ENCODE data around the gene TSPEAR. TPM values are rescaled to one million over a fixed set of nuclear protein-coding genes. Genes with fewer than 3 reads are reported as not detected.

TSPEAR gene
- total RNA-seq, 3 donors from 2014 or later (not counting 1 experiment from before 2014, with no cell fraction given), result not detected

GRCh38 chr21:44449473-44450363 is 261.7 kb downstream of the TSPEAR start:
- DNase-seq (peak in 1 of 2 donors; percentile 5), ATAC-seq (no peak)
- Histone ChIP-seq H3K9me3 (ENCODE audit: control insufficient read depth, insufficient read depth, low read length) (peaks cover 3% of the 10 kb centered on the region), H3K36me3 (ENCODE audit: control insufficient read depth, insufficient read depth, low read length) (no peaks in the 10 kb centered on the region), H3K27me3 (ENCODE audit: control insufficient read depth, insufficient read depth, low read length) (peaks cover 2% of the 10 kb centered on the region), H3K4me1 (ENCODE audit: control insufficient read depth, insufficient read depth, low read length) (peaks cover 3% of the 10 kb centered on the region), H3K27ac (ENCODE audit: low read length) (no peak overlapping the region), H3K4me3 (ENCODE audit: low read length) (no peak overlapping the region)
- no peak for TF ChIP-seq CTCF (IDR thresholded peaks at IDR 0.05)
- Mint-ChIP-seq H3K9me3 (peaks cover 0 to 8% of the 10 kb centered on the region in 2 donors), H3K4me1 (peaks cover 0 to 10% of the 10 kb centered on the region in 2 donors), H3K27ac (no peak overlapping the region), H3K4me3 (no peak overlapping the region), H3K27me3 (ENCODE audit: low read depth in 2 of 2) (peaks cover 25 to 38% of the 10 kb centered on the region in 2 donors), H3K36me3 (no peaks in the 10 kb centered on the region)
- intact Hi-C loops (cut with micrococcal nuclease), result no loop called here
- WGBS (ENCODE audit: insufficient coverage), result 68% methylated on average over 28 of the region's 28 CpGs

GRCh38 chr21:44448651-44449131 is 262.7 kb downstream of the TSPEAR start:
- Mint-ChIP-seq H3K9me3 (no peaks in the 10 kb centered on the region), H3K27ac (no peak overlapping the region), H3K4me1 (peaks cover 0 to 12% of the 10 kb centered on the region in 2 donors), H3K36me3 (no peaks in the 10 kb centered on the region), H3K27me3 (ENCODE audit: low read depth in 2 of 2) (peaks cover 25 to 38% of the 10 kb centered on the region in 2 donors), H3K4me3 (no peak overlapping the region)
- Histone ChIP-seq H3K27me3 (ENCODE audit: control insufficient read depth, insufficient read depth, low read length) (peaks cover 2% of the 10 kb centered on the region), H3K27ac (ENCODE audit: low read length) (no peak overlapping the region), H3K36me3 (ENCODE audit: control insufficient read depth, insufficient read depth, low read length) (no peaks in the 10 kb centered on the region), H3K4me1 (ENCODE audit: control insufficient read depth, insufficient read depth, low read length) (no peaks in the 10 kb centered on the region), H3K9me3 (ENCODE audit: control insufficient read depth, insufficient read depth, low read length) (no peaks in the 10 kb centered on the region), H3K4me3 (ENCODE audit: low read length) (no peak overlapping the region)
- intact Hi-C loops (cut with micrococcal nuclease), result no loop called here
- DNase-seq, result no peak
- WGBS (ENCODE audit: insufficient coverage), result 84% methylated on average over 13 of the region's 13 CpGs
- no peak for ATAC-seq
- no peak for TF ChIP-seq CTCF (IDR thresholded peaks at IDR 0.05)

Other genes with a start within 250 kb of the TSPEAR start
- gene KRTAP10-1, start 171.4 kb downstream of the TSPEAR start, total RNA-seq, result not detected
- not detected for gene KRTAP10-2, start 160.1 kb downstream of the TSPEAR start, total RNA-seq
- not detected for gene KRTAP10-3, start 152.8 kb downstream of the TSPEAR start, total RNA-seq
- gene KRTAP10-4, start 137.8 kb downstream of the TSPEAR start, total RNA-seq, result not detected
- gene KRTAP10-5, start 131.0 kb downstream of the TSPEAR start, total RNA-seq, result not detected
- not detected for gene KRTAP10-6, start 119.1 kb downstream of the TSPEAR start, total RNA-seq
- gene KRTAP10-7, start 111.0 kb downstream of the TSPEAR start, total RNA-seq, result not detected
- gene KRTAP10-8, start 99.5 kb downstream of the TSPEAR start, total RNA-seq, result not detected
- not detected for gene KRTAP10-9, start 84.5 kb downstream of the TSPEAR start, total RNA-seq
- gene KRTAP10-10, start 74.2 kb downstream of the TSPEAR start, total RNA-seq, result not detected
- not detected for gene KRTAP10-11, start 65.2 kb downstream of the TSPEAR start, total RNA-seq
- gene KRTAP12-4, start 56.9 kb downstream of the TSPEAR start, total RNA-seq, result not detected
- 1 to 10 TPM in 2 of 3 donors, not detected in 1; 1.0 to 1.1 TPM for gene KRTAP12-3, start 53.6 kb downstream of the TSPEAR start, total RNA-seq
- gene KRTAP12-2, start 44.6 kb downstream of the TSPEAR start, total RNA-seq, result not detected
- gene KRTAP12-1, start 29.4 kb downstream of the TSPEAR start, total RNA-seq, result not detected
- not detected for gene KRTAP10-12, start 14.4 kb downstream of the TSPEAR start, total RNA-seq
- gene UBE2G2, start 90.2 kb upstream of the TSPEAR start, total RNA-seq, result 100 to 1,000 TPM in 2 of 3 donors, 10 to 100 TPM in 1; 89.1 to 109 (median 107) TPM
- 10 to 100 TPM; 64.0 to 70.1 (median 65.2) TPM for gene SUMO3, start 106.5 kb upstream of the TSPEAR start, total RNA-seq
- 100 to 1,000 TPM in 2 of 3 donors, 10 to 100 TPM in 1; 96.8 to 144 (median 126) TPM for gene PTTG1IP, start 162.1 kb upstream of the TSPEAR start, total RNA-seq
- gene ITGB2, start 209.3 kb upstream of the TSPEAR start, total RNA-seq, result 1,000 to 10,000 TPM; 1,223 to 1,393 (median 1,250) TPM
- gene SLX9, start 228.5 kb upstream of the TSPEAR start, total RNA-seq, result 10 to 100 TPM; 12.8 to 22.9 (median 20.0) TPM